SK-N-SH treated with all-trans-retinoic acid at 6 μM for 48 hours (cell line): ENCODE data around the gene PFKFB1.

ENCODE experiments used
- ATAC-seq: fragments of 200-7000 bp; cut with Tn5 transposase; 3 replicates; pipeline ENCODE4 v1.9.1; 2020; ENCODE audit warnings: mild to moderate bottlenecking, moderate library complexity
- ARNTL ChIP-seq: fragments of 450-650 bp; formaldehyde crosslinking; IDR thresholded peaks from 2 replicates; pipeline ENCODE4 v1.5.0; 2020; ENCODE audit warnings: low read depth, mild to moderate bottlenecking, moderate library complexity, borderline replicate concordance
- BACH2 ChIP-seq: fragments of 250-450 bp; sonication (Bioruptor Pico); IDR thresholded peaks from 2 replicates; pipeline ENCODE4 v1.9.0; 2021; ENCODE audit warnings: mild to moderate bottlenecking, borderline replicate concordance
- CSDC2 ChIP-seq: fragments of 250-450 bp; sonication (Bioruptor Pico); IDR thresholded peaks from 2 replicates; pipeline ENCODE4 v1.5.0; 2020; ENCODE audit warnings: mild to moderate bottlenecking, moderate library complexity
- CSRNP3 ChIP-seq: fragments of 250-450 bp; sonication (Bioruptor Pico); IDR thresholded peaks from 2 replicates; pipeline ENCODE4 v1.5.1; 2021; ENCODE audit warnings: mild to moderate bottlenecking, moderate library complexity
- ESRRG ChIP-seq: fragments of 250-450 bp; sonication (Bioruptor Pico); IDR thresholded peaks from 2 replicates; pipeline ENCODE4 v1.6.1; 2021; ENCODE audit warnings: mild to moderate bottlenecking
- GLIS3 ChIP-seq: fragments of 250-450 bp; sonication (Bioruptor Pico); IDR thresholded peaks from 2 replicates; pipeline ENCODE4 v1.5.0; 2020; ENCODE audit warnings: mild to moderate bottlenecking, moderate library complexity
- ISL1 ChIP-seq: fragments of 250-450 bp; sonication (Bioruptor Pico); IDR thresholded peaks from 2 replicates; pipeline ENCODE4 v2.1.2; 2022; ENCODE audit warnings: mild to moderate bottlenecking, moderate library complexity
- OSR1 ChIP-seq: fragments of 250-450 bp; sonication (Bioruptor Pico); IDR thresholded peaks from 2 replicates; pipeline ENCODE4 v1.8.0; 2022; ENCODE audit warnings: moderate library complexity, mild to moderate bottlenecking, inconsistent platforms
- POU6F1 ChIP-seq: fragments of 250-450 bp; sonication (Bioruptor Pico); IDR thresholded peaks from 2 replicates; pipeline ENCODE4 v1.8.0; 2021; ENCODE audit warnings: low read depth, mild to moderate bottlenecking, moderate library complexity, borderline replicate concordance
- PPARA ChIP-seq: fragments of 250-450 bp; sonication (Bioruptor Pico); IDR thresholded peaks from 2 replicates; pipeline ENCODE4 v1.5.0; 2020; ENCODE audit warnings: mild to moderate bottlenecking, borderline replicate concordance
- TCF4 ChIP-seq: fragments of 250-450 bp; sonication (Bioruptor Pico); IDR thresholded peaks from 2 replicates; pipeline ENCODE4 v1.8.0; 2021; ENCODE audit warnings: mild to moderate bottlenecking, moderate library complexity, borderline replicate concordance
- TOX ChIP-seq: fragments of 250-450 bp; sonication (Bioruptor Pico); IDR thresholded peaks from 2 replicates; pipeline ENCODE4 v1.8.0; 2021; ENCODE audit warnings: mild to moderate bottlenecking, moderate library complexity, borderline replicate concordance
- TSHZ2 ChIP-seq: fragments of 250-450 bp; sonication (Bioruptor Pico); IDR thresholded peaks from 2 replicates; pipeline ENCODE4 v1.5.0; 2020; ENCODE audit warnings: mild to moderate bottlenecking, moderate library complexity
- ZC3H10 ChIP-seq: fragments of 250-450 bp; sonication (Bioruptor Pico); IDR thresholded peaks from 2 replicates; pipeline ENCODE4 v1.5.1; 2021; ENCODE audit warnings: mild to moderate bottlenecking, moderate library complexity
- ZFP3 ChIP-seq: fragments of 250-450 bp; sonication (Bioruptor Pico); IDR thresholded peaks from 2 replicates; pipeline ENCODE4 v1.5.0; 2020; ENCODE audit warnings: mild to moderate bottlenecking, moderate library complexity
- ZNF70 ChIP-seq: fragments of 450-650 bp; formaldehyde crosslinking; IDR thresholded peaks from 2 replicates; pipeline ENCODE4 v1.5.0; 2020; ENCODE audit warnings: mild to moderate bottlenecking, moderate library complexity
- ZNF8 ChIP-seq: fragments of 450-650 bp; formaldehyde crosslinking; IDR thresholded peaks from 2 replicates; pipeline ENCODE4 v1.5.0; 2020; ENCODE audit warnings: mild to moderate bottlenecking, moderate library complexity
- TF ChIP-seq, protein P1 (sequence below): fragments of 250-450 bp; sonication (Bioruptor Pico); IDR thresholded peaks from 2 replicates; pipeline ENCODE4 v1.8.0; 2020; ENCODE audit warnings: mild to moderate bottlenecking, moderate library complexity, borderline replicate concordance
- TF ChIP-seq, protein P2 (sequence below): fragments of 250-450 bp; sonication (Bioruptor Pico); IDR thresholded peaks from 2 replicates; pipeline ENCODE4 v1.5.1; 2020; ENCODE audit warnings: low read depth, mild to moderate bottlenecking, moderate library complexity

The PFKFB1 gene

DNA sequence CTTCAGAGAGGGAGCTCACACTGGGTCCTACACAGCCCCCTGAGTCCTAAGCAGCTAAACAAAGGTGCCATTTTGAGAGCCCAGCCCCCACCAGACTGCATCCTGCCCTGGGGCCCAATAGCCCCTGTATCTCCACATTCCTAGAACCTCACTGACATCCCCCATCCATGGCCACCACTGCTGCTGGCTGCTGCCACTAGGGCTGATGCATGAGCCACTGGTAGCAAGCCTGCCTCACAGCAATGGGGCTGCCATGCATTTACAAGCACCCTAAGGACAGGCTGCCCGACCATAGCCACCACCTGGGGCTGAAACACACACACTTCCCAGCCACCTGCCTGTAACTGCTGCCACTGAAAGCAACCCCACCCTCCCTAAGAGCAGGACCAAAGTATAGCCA lies 99.8 kb downstream of the PFKFB1 start (continued):
- TF ChIP-seq, protein P1, sequence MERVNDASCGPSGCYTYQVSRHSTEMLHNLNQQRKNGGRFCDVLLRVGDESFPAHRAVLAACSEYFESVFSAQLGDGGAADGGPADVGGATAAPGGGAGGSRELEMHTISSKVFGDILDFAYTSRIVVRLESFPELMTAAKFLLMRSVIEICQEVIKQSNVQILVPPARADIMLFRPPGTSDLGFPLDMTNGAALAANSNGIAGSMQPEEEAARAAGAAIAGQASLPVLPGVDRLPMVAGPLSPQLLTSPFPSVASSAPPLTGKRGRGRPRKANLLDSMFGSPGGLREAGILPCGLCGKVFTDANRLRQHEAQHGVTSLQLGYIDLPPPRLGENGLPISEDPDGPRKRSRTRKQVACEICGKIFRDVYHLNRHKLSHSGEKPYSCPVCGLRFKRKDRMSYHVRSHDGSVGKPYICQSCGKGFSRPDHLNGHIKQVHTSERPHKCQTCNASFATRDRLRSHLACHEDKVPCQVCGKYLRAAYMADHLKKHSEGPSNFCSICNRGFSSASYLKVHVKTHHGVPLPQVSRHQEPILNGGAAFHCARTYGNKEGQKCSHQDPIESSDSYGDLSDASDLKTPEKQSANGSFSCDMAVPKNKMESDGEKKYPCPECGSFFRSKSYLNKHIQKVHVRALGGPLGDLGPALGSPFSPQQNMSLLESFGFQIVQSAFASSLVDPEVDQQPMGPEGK (CRISPR knock-in tag): no peak
- no peak for TF ChIP-seq ZFP3
- TF ChIP-seq, protein P2, sequence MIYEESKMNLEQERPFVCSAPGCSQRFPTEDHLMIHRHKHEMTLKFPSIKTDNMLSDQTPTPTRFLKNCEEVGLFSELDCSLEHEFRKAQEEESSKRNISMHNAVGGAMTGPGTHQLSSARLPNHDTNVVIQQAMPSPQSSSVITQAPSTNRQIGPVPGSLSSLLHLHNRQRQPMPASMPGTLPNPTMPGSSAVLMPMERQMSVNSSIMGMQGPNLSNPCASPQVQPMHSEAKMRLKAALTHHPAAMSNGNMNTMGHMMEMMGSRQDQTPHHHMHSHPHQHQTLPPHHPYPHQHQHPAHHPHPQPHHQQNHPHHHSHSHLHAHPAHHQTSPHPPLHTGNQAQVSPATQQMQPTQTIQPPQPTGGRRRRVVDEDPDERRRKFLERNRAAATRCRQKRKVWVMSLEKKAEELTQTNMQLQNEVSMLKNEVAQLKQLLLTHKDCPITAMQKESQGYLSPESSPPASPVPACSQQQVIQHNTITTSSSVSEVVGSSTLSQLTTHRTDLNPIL: no peak

GRCh38 chrX:54891573-54891972 lies 102.4 kb downstream of the PFKFB1 start:
- TF ChIP-seq GLIS3 (CRISPR knock-in tag) (no peak), ZC3H10 (CRISPR knock-in tag) (no peak), POU6F1 (CRISPR knock-in tag) (no peak), ISL1 (CRISPR knock-in tag) (no peak), ARNTL (no peak), ZNF70 (CRISPR knock-in tag) (no peak), TCF4 (CRISPR knock-in tag) (no peak), BACH2 (no peak), CSRNP3 (CRISPR knock-in tag) (no peak), TSHZ2 (no peak), ZNF8 (CRISPR knock-in tag) (no peak)
- ATAC-seq: peak; percentile 76; the same call in 2 of the 3 replicates

DNA sequence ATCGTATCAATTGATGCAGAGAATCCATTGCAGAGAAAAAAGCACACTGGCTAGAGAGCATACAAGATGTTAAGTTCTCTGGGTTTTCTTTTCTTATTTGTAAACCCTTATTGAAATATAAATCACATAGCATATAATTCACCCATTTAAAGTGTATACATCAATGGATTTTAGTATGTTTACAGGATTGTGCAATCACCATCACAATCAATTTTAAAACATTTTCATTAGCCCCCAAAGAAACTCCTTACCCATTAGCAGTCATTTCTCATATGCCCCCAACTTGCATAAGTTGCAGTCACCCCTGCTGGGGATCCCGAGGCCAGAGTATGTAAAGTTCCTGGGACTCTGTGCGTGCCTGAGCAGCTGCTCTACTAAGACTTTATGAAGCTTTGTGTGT lies 108.2 kb downstream of the PFKFB1 start:
- no peak for ATAC-seq
- TF ChIP-seq OSR1 (CRISPR knock-in tag) (no peak), CSDC2 (no peak), PPARA (CRISPR knock-in tag) (no peak), BACH2 (no peak), TCF4 (CRISPR knock-in tag) (no peak), TOX (CRISPR knock-in tag) (no peak), ZNF70 (CRISPR knock-in tag) (no peak), TSHZ2 (no peak), ARNTL (no peak), ESRRG (CRISPR knock-in tag) (no peak), ZC3H10 (CRISPR knock-in tag) (no peak), POU6F1 (CRISPR knock-in tag) (no peak), CSRNP3 (CRISPR knock-in tag) (no peak)
